Mesothelial cell of epicardium (in vitro differentiated cells): ENCODE results near the gene C20orf141. TPM values are rescaled to one million over a fixed set of nuclear protein-coding genes. Genes with fewer than 3 reads are reported as not detected.
A peak's percentile ranks its signal among the peaks of the same experiment; 100 is the strongest.

Source experiments
- DNase-seq, 2 experiments: peaks; one replicate each; pipeline ENCODE4 v3.0.0; 2021; ENCODE audit warnings: low spot score in 2 of 2; ENCODE audit not compliant: unreplicated experiment in 2 of 2
- H3K27ac Mint-ChIP-seq: 2 replicates; pipeline ENCODE4 v1.8.0; 2021; ENCODE audit warnings: mixed read lengths
- H3K27me3 Mint-ChIP-seq: 2 replicates; pipeline ENCODE4 v1.8.0; 2021; ENCODE audit warnings: low read depth, mixed read lengths
- H3K36me3 Mint-ChIP-seq: 2 replicates; pipeline ENCODE4 v1.8.0; 2021; ENCODE audit warnings: mixed read lengths
- H3K4me1 Mint-ChIP-seq: 2 replicates; pipeline ENCODE4 v1.8.0; 2021; ENCODE audit warnings: mixed read lengths
- H3K4me3 Mint-ChIP-seq: 2 replicates; pipeline ENCODE4 v1.8.0; 2021; ENCODE audit warnings: mild to moderate bottlenecking, moderate library complexity, mixed read lengths
- H3K9me3 Mint-ChIP-seq: 2 replicates; pipeline ENCODE4 v1.8.0; 2021; ENCODE audit warnings: mixed read lengths
- CTCF ChIP-seq: fragments of 200-600 bp; sonication (generic); IDR thresholded peaks from one replicate; pipeline ENCODE4 v1.5.0; 2021; ENCODE audit warnings: antibody characterized with exemption; ENCODE audit not compliant: unreplicated experiment
- total RNA-seq: library from RNA; stranded (reverse); gene quantifications from 3 replicates; pipeline ENCODE4 v1.2.1, GENCODE V29; 2021

The C20orf141 gene
- total RNA-seq, 1 donor from 2014 or later = not detected

- no peaks in the 10 kb centered on the region for H3K9me3 Mint-ChIP-seq
- no peak overlapping the region for H3K4me3 Mint-ChIP-seq
- peaks cover 31% of the 10 kb centered on the region for H3K27me3 Mint-ChIP-seq
- no peak for DNase-seq
- H3K4me1 Mint-ChIP-seq = peaks cover 25% of the 10 kb centered on the region
- H3K36me3 Mint-ChIP-seq = peaks cover 15% of the 10 kb centered on the region
- H3K27ac Mint-ChIP-seq = no peak overlapping the region
- no peak for TF ChIP-seq CTCF
Measured at GRCh38 chr20:2798095-2798805, 16.5 kb upstream of the C20orf141 start.

GRCh38 chr20:2798814-2799213 is 16.0 kb upstream of the C20orf141 start:
- Mint-ChIP-seq H3K4me3 (peak overlapping the region; percentile 89), H3K4me1 (peaks cover 25% of the 10 kb centered on the region), H3K27ac (peak overlapping the region; percentile 84), H3K36me3 (peaks cover 15% of the 10 kb centered on the region), H3K27me3 (peaks cover 36% of the 10 kb centered on the region), H3K9me3 (no peaks in the 10 kb centered on the region)
- no peak for DNase-seq
- no peak for TF ChIP-seq CTCF

- no peak for DNase-seq
- Mint-ChIP-seq H3K27me3 (peaks cover 41% of the 10 kb centered on the region), H3K27ac (peak overlapping the region; percentile 84), H3K4me1 (peaks cover 26% of the 10 kb centered on the region), H3K36me3 (peaks cover 15% of the 10 kb centered on the region), H3K4me3 (peak overlapping the region; percentile 89), H3K9me3 (no peaks in the 10 kb centered on the region)
- no peak for TF ChIP-seq CTCF
Measured at GRCh38 chr20:2799271-2799670, 15.5 kb upstream of the C20orf141 start.

GRCh38 chr20:2799688-2800520 is 14.9 kb upstream of the C20orf141 start:
- Mint-ChIP-seq H3K36me3 (peaks cover 15% of the 10 kb centered on the region), H3K4me3 (peak overlapping the region; percentile 89), H3K4me1 (peaks cover 29% of the 10 kb centered on the region), H3K27me3 (peaks cover 46% of the 10 kb centered on the region), H3K9me3 (no peaks in the 10 kb centered on the region), H3K27ac (peak overlapping the region; percentile 84)
- no peak for TF ChIP-seq CTCF
- no peak for DNase-seq

- H3K27me3 Mint-ChIP-seq = peaks cover 53% of the 10 kb centered on the region
- TF ChIP-seq CTCF = no peak
- peak within 1 kb of the TSS; percentile 89 for H3K4me3 Mint-ChIP-seq
- peak within 1 kb of the TSS; percentile 84 for H3K27ac Mint-ChIP-seq
- DNase-seq = no peak
- H3K36me3 Mint-ChIP-seq = peaks cover 11% of the 10 kb centered on the region
- no peaks in the 10 kb centered on the region for H3K9me3 Mint-ChIP-seq
- H3K4me1 Mint-ChIP-seq = peaks cover 29% of the 10 kb centered on the region
Measured at GRCh38 chr20:2800521-2801285, 14.1 kb upstream of the C20orf141 start, which contains the start of gene CPXM1. TSS of gene CPXM1 (minus strand) at chr20:2800627. CDS start at chr20:2800572, 55 bp downstream.
